Tibial artery (tissue), 4 donors: ENCODE measurements around the gene CETN1.

ENCODE experiments used
- DNase-seq, 2 donors: peaks; one replicate each; pipeline ENCODE4 v3.0.0-alpha.2; 2019
- H3K27ac ChIP-seq, 2 donors: fragments of 200-600 bp; sonication (generic) in 1 of 2; 1 replicate in 1 of 2; 2 replicates in 1 of 2; pipeline ENCODE4 v1.5.1; 2018 to 2019; ENCODE audit warnings: mild to moderate bottlenecking in 1 of 2
- H3K27me3 ChIP-seq, 2 donors: fragments of 200-600 bp; sonication (generic) in 1 of 2; one replicate each; pipeline versions ENCODE4 v1.5.1 to v1.6.0; 2016 to 2019
- H3K36me3 ChIP-seq, 3 donors: fragments of 200-600 bp; sonication (generic) in 2 of 3; one replicate each; pipeline ENCODE4 v1.5.1; 2016 to 2019; ENCODE audit warnings: mild to moderate bottlenecking in 2 of 3
- H3K4me1 ChIP-seq, 4 donors: fragments of 200-600 bp; sonication (generic) in 2 of 4; 1 replicate in 3 of 4; 2 replicates in 1 of 4; pipeline ENCODE4 v1.5.1; 2016 to 2019
- H3K4me3 ChIP-seq, 2 donors: fragments of 200-600 bp; sonication (generic) in 1 of 2; 1 replicate in 1 of 2; 2 replicates in 1 of 2; pipeline ENCODE4 v1.5.1; 2018 to 2019; ENCODE audit warnings: mild to moderate bottlenecking in 2 of 2
- H3K9me3 ChIP-seq, 3 donors: fragments of 200-600 bp; sonication (generic) in 1 of 3; one replicate each; pipeline ENCODE4 v1.5.1; 2016 to 2019
- CTCF ChIP-seq, 2 experiments: fragments of 200-600 bp in 1 of 2; fragments of 450-650 bp in 1 of 2; IDR thresholded peaks; one replicate each; pipeline ENCODE4 v1.5.1; 2017 to 2019; ENCODE audit warnings: antibody characterized with exemption in 2 of 2, mild to moderate bottlenecking in 1 of 2, moderate library complexity in 1 of 2
- intact Hi-C: fragments of 100-400 bp; cut with DNase I; formaldehyde crosslinking; loops from one replicate; pipeline ENCODE4 v1.15.0; 2023; ENCODE audit warnings: low total_unique reads

CETN1 gene

GRCh38 chr18:577643-578375 is 2.4 kb upstream of the CETN1 start:
- H3K36me3 ChIP-seq, result no peaks in the 10 kb centered on the region
- H3K27ac ChIP-seq, result no peak overlapping the region
- DNase-seq, result no peak
- H3K9me3 ChIP-seq, result no peaks in the 10 kb centered on the region
- H3K4me1 ChIP-seq, result peaks cover 0 to 31% (median 9%) of the 10 kb centered on the region in 4 donors
- no peak for TF ChIP-seq CTCF (IDR thresholded peaks at IDR 0.05)
- intact Hi-C loops, result no loop called here
- no peak overlapping the region for H3K4me3 ChIP-seq
- no peaks in the 10 kb centered on the region for H3K27me3 ChIP-seq

- H3K9me3 ChIP-seq, result peaks cover 0 to 7% (median 0%) of the 10 kb centered on the region in 3 donors
These were observed 942 bp upstream of the CETN1 start for GRCh38 chr18:579238-579637.

GRCh38 chr18:581096-581495 is 916 bp downstream of the CETN1 start:
- H3K9me3 ChIP-seq, result peaks cover 0 to 12% (median 4%) of the 10 kb centered on the region in 3 donors
- H3K36me3 ChIP-seq, result no peaks in the 10 kb centered on the region
- no peak for DNase-seq
- no peak for TF ChIP-seq CTCF (IDR thresholded peaks at IDR 0.05)
- H3K27me3 ChIP-seq, result no peaks in the 10 kb centered on the region
- intact Hi-C loops, result no loop called here
- no peak overlapping the region for H3K4me3 ChIP-seq
- H3K4me1 ChIP-seq, result peaks cover 0 to 5% (median 2%) of the 10 kb centered on the region in 4 donors
- H3K27ac ChIP-seq, result no peak overlapping the region

More at GRCh38 chr18:579238-579637, 942 bp upstream of the CETN1 start:
- intact Hi-C loops, result no loop called here
- TF ChIP-seq CTCF (IDR thresholded peaks at IDR 0.05), result no peak
- no peaks in the 10 kb centered on the region for H3K36me3 ChIP-seq
- no peak overlapping the region for H3K4me3 ChIP-seq
- H3K4me1 ChIP-seq, result peaks cover 0 to 22% (median 3%) of the 10 kb centered on the region in 4 donors
- H3K27me3 ChIP-seq, result no peaks in the 10 kb centered on the region
- no peak overlapping the region for H3K27ac ChIP-seq
- DNase-seq, result no peak

GRCh38 chr18:582465-582864 is 2.3 kb downstream of the CETN1 start:
- Histone ChIP-seq H3K27me3 (no peaks in the 10 kb centered on the region), H3K27ac (no peak overlapping the region), H3K36me3 (no peaks in the 10 kb centered on the region), H3K4me1 (peaks cover 0 to 5% (median 2%) of the 10 kb centered on the region in 4 donors), H3K9me3 (peaks cover 0 to 12% (median 4%) of the 10 kb centered on the region in 3 donors), H3K4me3 (no peak overlapping the region)
- intact Hi-C loops, result no loop called here
- no peak for DNase-seq
- no peak for TF ChIP-seq CTCF (IDR thresholded peaks at IDR 0.05)

- H3K27me3 ChIP-seq, result peaks cover 0 to 24% of the 10 kb centered on the region in 2 donors
- intact Hi-C loops, result no loop called here
These were observed 14.9 kb downstream of the CETN1 start for GRCh38 chr18:595068-595467.

More at GRCh38 chr18:595068-595467, 14.9 kb downstream of the CETN1 start:
- no peak for DNase-seq
- peaks cover 0 to 5% (median 0%) of the 10 kb centered on the region in 3 donors for H3K9me3 ChIP-seq
- no peak overlapping the region for H3K4me3 ChIP-seq
- no peaks in the 10 kb centered on the region for H3K36me3 ChIP-seq
- H3K4me1 ChIP-seq, result peaks cover 0 to 7% (median 0%) of the 10 kb centered on the region in 4 donors
- no peak overlapping the region for H3K27ac ChIP-seq
- no peak for TF ChIP-seq CTCF (IDR thresholded peaks at IDR 0.05)
